H1 (cell line): ENCODE measurements around the gene TMA7B. TPM values are rescaled to one million over a fixed set of nuclear protein-coding genes. Genes with fewer than 3 reads are reported as not detected.

Experiments used
- BCL11A ChIP-seq, 2 experiments: IDR thresholded peaks; one replicate each; pipeline ENCODE4 v1.6.1; 2011; ENCODE audit warnings: low read depth in 2 of 2, low read length in 2 of 2, mild to moderate bottlenecking in 2 of 2
- CTBP2 ChIP-seq: IDR thresholded peaks from 2 replicates; pipeline ENCODE4 v1.7.0; 2011; ENCODE audit warnings: borderline replicate concordance, mild to moderate bottlenecking, moderate library complexity, mixed read lengths, low read length; ENCODE audit not compliant: insufficient read depth, insufficient read length
- EGR1 ChIP-seq: IDR thresholded peaks from 2 replicates; pipeline ENCODE4 v1.6.1; 2011; ENCODE audit warnings: low read depth, low read length, borderline replicate concordance
- KDM5A ChIP-seq: fragments of 200-600 bp; IDR thresholded peaks from 2 replicates; pipeline ENCODE4 v1.7.1; 2012; ENCODE audit warnings: mild to moderate bottlenecking, low read length, inconsistent platforms, mixed read lengths
- POU5F1 ChIP-seq: IDR thresholded peaks from 2 replicates; pipeline ENCODE4 v1.6.1; 2011; ENCODE audit warnings: low read depth, mild to moderate bottlenecking, low read length, moderate library complexity
- TAF1 ChIP-seq: IDR thresholded peaks from 2 replicates; pipeline ENCODE4 v1.6.1; 2011; ENCODE audit warnings: mild to moderate bottlenecking, low read depth, low read length
- polyA plus RNA-seq, 7 experiments: library from polyadenylated mRNA; depleted of rRNA in 3 of 7; stranded (reverse) in 5 of 7; unstranded in 2 of 7; fragments of >200 nt in 5 of 7; fragments of 200-250 nt in 2 of 7; gene quantifications; 1 replicate in 5 of 7; 2 replicates in 1 of 7; 4 replicates in 1 of 7; pipeline versions ENCODE4 v1.2.1 to v1.2.3, GENCODE V29; 2011 to 2013; ENCODE audit warnings: missing spikeins in 2 of 7, mixed read lengths in 2 of 7
- total RNA-seq: library from RNA; stranded (reverse); fragmentation: NEBNext Ultra II Directional; extraction: Animal tissue kit (Norgen Biotek cat#: 25700); gene quantifications from 2 replicates; pipeline ENCODE4 v1.2.1, GENCODE V29; 2021

Gene TMA7B
- total and polyA plus RNA-seq, 2 of the 8 experiments (the other 6 are each of a cell fraction or from before 2014, with no cell fraction given): not detected

GRCh38 chr22:39958009-39958711 lies 2.0 kb upstream of the TMA7B start (continued):
- TF ChIP-seq POU5F1 (no peak), EGR1 (no peak), BCL11A (IDR thresholded peaks at IDR 0.05; ENCODE audit: low read depth in 2 of 2, low read length in 2 of 2) (no peak), TAF1 (no peak), KDM5A (no peak), CTBP2 (no peak)
